ENCODE measurements around the gene BBOX1. TPM values are rescaled to one million over a fixed set of nuclear protein-coding genes. Genes with fewer than 3 reads are reported as not detected.

Gene BBOX1
- total RNA-seq, 1 experiment from 2014 or later, result not detected

DNA sequence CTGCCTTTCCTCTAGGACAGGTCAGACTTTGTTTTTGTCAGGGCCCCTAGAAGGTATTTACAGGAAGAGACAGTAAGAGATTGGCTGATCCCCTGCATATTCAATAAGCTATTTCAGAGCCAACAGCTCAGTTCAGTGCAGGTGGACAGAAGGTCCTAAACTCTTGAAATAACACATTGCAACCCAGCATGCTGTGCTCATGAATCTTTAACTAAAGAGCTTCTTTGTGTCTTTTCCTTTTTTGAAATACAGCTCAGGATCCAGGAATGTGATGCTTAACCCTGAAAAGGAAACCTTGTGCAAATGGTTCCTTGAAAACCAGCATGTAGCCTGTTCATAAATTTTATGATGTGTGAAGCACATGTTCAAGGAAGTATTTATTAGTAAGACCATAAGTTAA lies 43.9 kb downstream of the BBOX1 start:
- no peak for ATAC-seq
- BruUV-seq (replicated peaks), result no TSS peak
- DNase-seq (ENCODE audit: low read depth, low spot score), result no peak

GRCh38 chr11:27085111-27085510 lies 44.5 kb downstream of the BBOX1 start:
- H2AFZ ChIP-seq (ENCODE audit: low read depth, low read length, poor library complexity, severe bottlenecking), result no peak overlapping the region
- H3K4me1 ChIP-seq (ENCODE audit: control insufficient read depth in 1 of 2, insufficient read depth in 2 of 2, low read length in 2 of 2), result no peaks in the 10 kb centered on the region
- ChIA-PET CTCF (no interaction called here), POLR2A (no interaction called here), RAD21 (ENCODE audit: low non-redundant PET in 1 of 2, low total read pairs in 2 of 2, uncharacterized antibody in 2 of 2, unreplicated experiment in 2 of 2) (no interaction called here)
- no peaks in the 10 kb centered on the region for H3K79me2 ChIP-seq (ENCODE audit: insufficient read depth, low read length)
- H3K4me2 ChIP-seq (ENCODE audit: low read length), result no peak overlapping the region
- no peaks in the 10 kb centered on the region for H3K27me3 ChIP-seq (ENCODE audit: insufficient read depth, low read length)
- no peaks in the 10 kb centered on the region for H4K20me1 ChIP-seq (ENCODE audit: insufficient read depth)
- no peak overlapping the region for H3K4me3 ChIP-seq (replicated peaks in 1 of 2; ENCODE audit: low read depth in 1 of 2, low read length in 2 of 2)
- intact Hi-C loops (cut with micrococcal nuclease), result no loop called here
- no peak for DNase-seq (ENCODE audit: low read depth, low spot score)
- no peaks in the 10 kb centered on the region for H3K9me2 ChIP-seq (ENCODE audit: insufficient read depth)
- H3K27ac ChIP-seq (ENCODE audit: low read depth, low read length), result no peak overlapping the region
- ATAC-seq, result no peak
- TF ChIP-seq, protein P1, sequence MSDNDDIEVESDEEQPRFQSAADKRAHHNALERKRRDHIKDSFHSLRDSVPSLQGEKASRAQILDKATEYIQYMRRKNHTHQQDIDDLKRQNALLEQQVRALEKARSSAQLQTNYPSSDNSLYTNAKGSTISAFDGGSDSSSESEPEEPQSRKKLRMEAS (IDR thresholded peaks at IDR 0.05), result no peak
- TF ChIP-seq YY1 (IDR thresholded peaks at IDR 0.05; ENCODE audit: extremely low read depth, insufficient replicate concordance, low read depth, low read length) (no peak), CEBPB (IDR thresholded peaks at IDR 0.05; ENCODE audit: low read depth) (no peak), EZH2phosphoT487 (IDR thresholded peaks at IDR 0.05; ENCODE audit: borderline replicate concordance) (no peak), ZNF274 (IDR thresholded peaks at IDR 0.05; ENCODE audit: low read depth, low read length) (no peak), ZFX (IDR thresholded peaks at IDR 0.05) (no peak), SRF (IDR thresholded peaks at IDR 0.05; ENCODE audit: low read depth) (no peak), CTCF (IDR thresholded peaks at IDR 0.05 in 2 of 3, conservative IDR thresholded peaks at IDR 0.05 in 1 of 3; ENCODE audit: borderline replicate concordance in 1 of 3, insufficient read depth in 1 of 3, low read depth in 2 of 3, low read length in 2 of 3) (no peak), EGR1 (IDR thresholded peaks at IDR 0.05; ENCODE audit: low read depth) (no peak), JUND (IDR thresholded peaks at IDR 0.05) (no peak)
- no peaks in the 10 kb centered on the region for H3K36me3 ChIP-seq (ENCODE audit: control insufficient read depth in 1 of 2, insufficient read depth in 2 of 2, low read length in 2 of 2)
- H3K9me3 ChIP-seq (ENCODE audit: control insufficient read depth in 1 of 2, insufficient read depth in 1 of 2, low read depth in 1 of 2, low read length in 2 of 2), result no peaks in the 10 kb centered on the region
- no peak overlapping the region for H3K9ac ChIP-seq (ENCODE audit: low read length)
- BruUV-seq (replicated peaks), result no TSS peak

More for the DNA sequence above, 43.9 kb downstream of the BBOX1 start:
- Histone ChIP-seq H3K4me1 (ENCODE audit: control insufficient read depth in 1 of 2, insufficient read depth in 2 of 2, low read length in 2 of 2) (no peaks in the 10 kb centered on the region), H3K4me2 (ENCODE audit: low read length) (no peak overlapping the region), H3K79me2 (ENCODE audit: insufficient read depth, low read length) (no peaks in the 10 kb centered on the region), H3K9ac (ENCODE audit: low read length) (no peak overlapping the region), H3K9me3 (ENCODE audit: control insufficient read depth in 1 of 2, insufficient read depth in 1 of 2, low read depth in 1 of 2, low read length in 2 of 2) (no peaks in the 10 kb centered on the region), H4K20me1 (ENCODE audit: insufficient read depth) (no peaks in the 10 kb centered on the region), H3K4me3 (replicated peaks in 1 of 2; ENCODE audit: low read depth in 1 of 2, low read length in 2 of 2) (no peak overlapping the region), H2AFZ (ENCODE audit: low read depth, low read length, poor library complexity, severe bottlenecking) (no peak overlapping the region), H3K9me2 (ENCODE audit: insufficient read depth) (no peaks in the 10 kb centered on the region), H3K36me3 (ENCODE audit: control insufficient read depth in 1 of 2, insufficient read depth in 2 of 2, low read length in 2 of 2) (no peaks in the 10 kb centered on the region), H3K27me3 (ENCODE audit: insufficient read depth, low read length) (no peaks in the 10 kb centered on the region), H3K27ac (ENCODE audit: low read depth, low read length) (no peak overlapping the region)
- intact Hi-C loops (cut with micrococcal nuclease), result no loop called here
- ChIA-PET RAD21 (ENCODE audit: low non-redundant PET in 1 of 2, low total read pairs in 2 of 2, uncharacterized antibody in 2 of 2, unreplicated experiment in 2 of 2) (no interaction called here), POLR2A (no interaction called here), CTCF (no interaction called here)
- TF ChIP-seq ELF1 (IDR thresholded peaks at IDR 0.05; ENCODE audit: borderline replicate concordance, low read depth), result no peak
- TF ChIP-seq TCF7L2 (IDR thresholded peaks at IDR 0.05; ENCODE audit: borderline replicate concordance, extremely low read depth, insufficient read depth, insufficient read length), result no peak
- no peak for TF ChIP-seq CTCF (IDR thresholded peaks at IDR 0.05 in 2 of 3, conservative IDR thresholded peaks at IDR 0.05 in 1 of 3; ENCODE audit: borderline replicate concordance in 1 of 3, insufficient read depth in 1 of 3, low read depth in 2 of 3, low read length in 2 of 3)
- no peak for TF ChIP-seq CBX3 (IDR thresholded peaks at IDR 0.05; ENCODE audit: low read depth)

All from HCT116 (cell line).